Prostate gland (tissue), 2 donors: ENCODE data around the gene RCAN1. TPM values are rescaled to one million over a fixed set of nuclear protein-coding genes. Genes with fewer than 3 reads are reported as not detected.

Experiments
- DNase-seq: peaks from one replicate; pipeline ENCODE4 v3.0.0-alpha.2; 2019; ENCODE audit warnings: low spot score
- H3K27ac ChIP-seq, 2 donors: fragments of 200-600 bp; sonication (generic); 2 replicates each; pipeline ENCODE4 v1.5.1; 2017 to 2019
- H3K27me3 ChIP-seq: fragments of 200-600 bp; sonication (generic); replicated peaks from 2 replicates; pipeline ENCODE4 v1.5.1; 2019; ENCODE audit not compliant: insufficient read depth
- H3K36me3 ChIP-seq, 2 donors: fragments of 200-600 bp; sonication (generic); 1 replicate in 1 of 2; 2 replicates in 1 of 2; pipeline versions ENCODE4 v1.5.1 to v1.8.1; 2017 to 2019
- H3K4me1 ChIP-seq: fragments of 200-600 bp; sonication (generic); replicated peaks from 2 replicates; pipeline ENCODE4 v1.5.1; 2019
- H3K4me3 ChIP-seq, 2 donors: fragments of 200-600 bp; sonication (generic); 2 replicates each; pipeline ENCODE4 v1.5.1; 2017 to 2019
- H3K9me3 ChIP-seq: fragments of 200-600 bp; sonication (generic); 2 replicates; pipeline ENCODE4 v1.5.1; 2017
- POLR2A ChIP-seq: fragments of 450-650 bp; IDR thresholded peaks from one replicate; pipeline ENCODE4 v1.6.1; 2016; ENCODE audit warnings: antibody characterized with exemption, mild to moderate bottlenecking
- POLR2AphosphoS5 ChIP-seq: sonication (generic); formaldehyde crosslinking; IDR thresholded peaks from one replicate; pipeline ENCODE4 v1.6.1; 2017; ENCODE audit warnings: antibody characterized with exemption
- WGBS: methylation state at CpG from one replicate; pipeline ENCODE4 v1.1.5; 2018; 5-methylcytosine and 5-hydroxymethylcytosine counted together
- intact Hi-C: fragments of 100-400 bp; cut with DNase I; formaldehyde crosslinking; loops from one replicate; pipeline ENCODE4 v1.14.2; 2022
- total RNA-seq, 2 donors: library from RNA; depleted of rRNA; stranded (reverse); fragments of >200 nt; gene quantifications; one replicate each; pipeline ENCODE4 v1.1.0, GENCODE V29; 2016
- TF ChIP-seq, protein P1 (sequence below), 4 experiments: fragments of 200-600 bp in 2 of 4; fragments of 450-650 bp in 2 of 4; sonication (generic) in 2 of 4; IDR thresholded peaks; 1 replicate in 3 of 4; 2 replicates in 1 of 4; pipeline ENCODE4 v1.5.1; 2016 to 2019; ENCODE audit warnings: antibody characterized with exemption in 4 of 4, mild to moderate bottlenecking in 2 of 4, moderate library complexity in 2 of 4

Gene RCAN1
- total RNA-seq, 2 donors from 2014 or later: 12.0 to 14.1 TPM

DNA sequence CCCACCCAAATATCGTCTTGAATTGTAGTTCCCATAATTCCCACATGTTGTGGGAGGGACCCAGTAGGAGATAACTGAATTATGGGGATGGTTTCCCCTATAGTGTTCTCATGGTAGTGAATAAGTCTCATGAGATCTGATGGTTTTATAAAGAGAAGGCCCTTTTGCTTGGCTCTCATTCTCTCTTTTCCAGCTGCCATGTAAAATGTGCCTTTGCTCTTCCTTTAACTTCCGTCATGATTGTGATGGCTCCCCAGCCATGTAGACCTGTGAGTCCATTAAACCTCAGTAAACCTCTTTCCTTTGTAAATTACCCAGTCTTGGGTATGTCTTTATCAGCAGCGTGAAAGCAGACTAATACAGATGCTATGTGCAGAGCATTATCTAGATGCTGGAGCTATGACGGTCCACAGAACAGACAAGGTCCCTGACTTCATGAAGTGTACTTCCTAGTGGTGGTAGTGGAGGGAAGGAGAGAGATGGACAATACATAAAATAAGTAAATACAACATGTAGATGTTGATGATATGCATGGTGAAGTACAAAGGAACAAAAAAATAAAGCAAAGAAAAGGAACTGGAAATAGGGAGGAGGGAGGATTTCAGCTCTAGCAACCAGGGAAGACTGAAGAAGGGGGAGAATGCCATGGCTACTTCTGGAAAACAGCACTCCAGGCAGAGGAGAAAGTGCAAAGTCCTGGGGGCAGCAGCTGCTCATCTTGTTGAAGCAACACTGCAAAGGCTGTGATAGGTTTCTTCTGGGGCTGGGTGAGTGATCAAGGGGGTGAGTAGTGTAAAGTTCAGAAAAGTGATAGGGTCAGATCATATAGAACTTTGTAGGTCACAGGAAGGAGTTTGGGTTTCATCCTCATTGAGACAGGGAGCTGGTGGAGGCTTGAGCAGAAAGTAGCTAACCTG, 6.8 kb upstream of the RCAN1 start:
- Histone ChIP-seq H3K27ac (no peak overlapping the region), H3K9me3 (no peaks in the 10 kb centered on the region), H3K36me3 (no peaks in the 10 kb centered on the region), H3K4me1 (no peaks in the 10 kb centered on the region), H3K27me3 (no peaks in the 10 kb centered on the region), H3K4me3 (no peak overlapping the region)
- 91% methylated on average over 4 of the region's 4 CpGs for WGBS
- DNase-seq: no peak
- TF ChIP-seq POLR2A: no peak
- TF ChIP-seq, protein P1, sequence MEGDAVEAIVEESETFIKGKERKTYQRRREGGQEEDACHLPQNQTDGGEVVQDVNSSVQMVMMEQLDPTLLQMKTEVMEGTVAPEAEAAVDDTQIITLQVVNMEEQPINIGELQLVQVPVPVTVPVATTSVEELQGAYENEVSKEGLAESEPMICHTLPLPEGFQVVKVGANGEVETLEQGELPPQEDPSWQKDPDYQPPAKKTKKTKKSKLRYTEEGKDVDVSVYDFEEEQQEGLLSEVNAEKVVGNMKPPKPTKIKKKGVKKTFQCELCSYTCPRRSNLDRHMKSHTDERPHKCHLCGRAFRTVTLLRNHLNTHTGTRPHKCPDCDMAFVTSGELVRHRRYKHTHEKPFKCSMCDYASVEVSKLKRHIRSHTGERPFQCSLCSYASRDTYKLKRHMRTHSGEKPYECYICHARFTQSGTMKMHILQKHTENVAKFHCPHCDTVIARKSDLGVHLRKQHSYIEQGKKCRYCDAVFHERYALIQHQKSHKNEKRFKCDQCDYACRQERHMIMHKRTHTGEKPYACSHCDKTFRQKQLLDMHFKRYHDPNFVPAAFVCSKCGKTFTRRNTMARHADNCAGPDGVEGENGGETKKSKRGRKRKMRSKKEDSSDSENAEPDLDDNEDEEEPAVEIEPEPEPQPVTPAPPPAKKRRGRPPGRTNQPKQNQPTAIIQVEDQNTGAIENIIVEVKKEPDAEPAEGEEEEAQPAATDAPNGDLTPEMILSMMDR (IDR thresholded peaks at IDR 0.05): no peak
- no peak for TF ChIP-seq POLR2AphosphoS5
- intact Hi-C loops: no loop called here

DNA sequence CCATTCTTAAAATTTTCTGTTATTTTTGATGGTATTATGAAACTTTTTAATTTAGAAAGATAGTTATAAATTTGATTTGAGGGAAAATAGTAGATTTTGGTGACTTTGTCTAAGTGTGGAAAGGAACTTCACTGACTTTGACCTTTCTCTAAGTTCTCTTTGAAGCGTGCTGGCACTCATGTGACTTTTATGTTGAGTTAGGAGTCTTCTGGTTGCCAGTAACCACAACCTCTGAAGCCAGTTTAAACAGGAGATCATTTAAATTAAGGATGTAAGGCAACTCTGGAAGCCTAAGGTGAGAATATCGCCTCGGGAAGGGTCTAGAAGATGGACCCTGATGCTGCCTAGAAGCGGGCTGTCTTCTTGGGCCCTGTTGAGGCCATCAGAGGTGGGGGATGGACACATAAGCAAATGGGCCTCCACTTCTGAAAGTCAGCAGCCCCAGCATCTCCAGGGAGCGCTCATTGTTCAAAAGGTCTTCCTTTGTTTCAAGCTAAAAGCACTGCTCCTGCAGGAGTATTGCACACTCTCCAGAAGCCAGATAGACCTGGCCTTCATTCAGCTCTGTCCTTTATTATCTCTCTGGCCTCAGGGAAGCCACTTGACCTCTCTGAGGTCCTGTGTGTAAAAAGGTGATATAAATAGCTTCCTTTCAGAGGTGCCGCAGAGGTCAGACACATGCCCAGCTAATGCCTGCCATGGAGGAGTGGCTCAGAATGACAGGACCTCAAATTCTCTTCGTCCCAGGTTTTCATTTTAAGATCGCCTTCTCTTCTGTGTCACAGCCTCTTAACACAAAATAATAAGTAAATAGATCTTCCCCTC, 5.1 kb upstream of the RCAN1 start:
- no peak for DNase-seq
- Histone ChIP-seq H3K4me3 (no peak overlapping the region), H3K27me3 (no peaks in the 10 kb centered on the region), H3K9me3 (no peaks in the 10 kb centered on the region), H3K36me3 (no peaks in the 10 kb centered on the region), H3K27ac (no peak overlapping the region), H3K4me1 (no peaks in the 10 kb centered on the region)
- TF ChIP-seq POLR2AphosphoS5 (no peak), POLR2A (no peak)
- TF ChIP-seq, protein P1 (IDR thresholded peaks at IDR 0.05): no peak
- WGBS: 74% methylated on average over 8 of the region's 8 CpGs
- intact Hi-C loops: loop anchor here (10.0 kb wide), 1 partner anchor 705 kb away; the partner anchor contains the start of gene ATP5PO

DNA sequence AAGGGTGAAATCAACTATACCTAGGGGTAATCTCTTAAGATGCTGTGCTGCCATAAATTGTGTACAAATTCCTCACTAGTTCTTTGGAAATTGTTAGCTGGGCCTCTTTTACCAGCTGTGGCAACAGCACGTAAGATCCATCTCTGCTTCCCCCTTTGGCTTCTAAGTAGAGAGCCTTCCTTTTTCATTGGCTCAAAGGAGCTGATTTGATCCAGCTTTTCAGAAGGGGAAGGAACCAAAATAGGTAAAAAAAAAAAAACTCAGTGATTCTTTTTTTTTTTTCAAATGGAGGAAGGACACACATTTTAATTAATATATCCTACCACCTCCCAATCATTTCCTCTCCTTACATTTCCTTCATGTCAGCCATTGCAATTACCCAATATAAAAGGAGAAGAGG, 4.0 kb upstream of the RCAN1 start:
- Histone ChIP-seq H3K36me3 (no peaks in the 10 kb centered on the region), H3K27me3 (no peaks in the 10 kb centered on the region), H3K9me3 (no peaks in the 10 kb centered on the region), H3K4me1 (no peaks in the 10 kb centered on the region), H3K27ac (no peak overlapping the region), H3K4me3 (no peak overlapping the region)
- TF ChIP-seq, protein P1 (IDR thresholded peaks at IDR 0.05): no peak
- 75% methylated on average over 1 of the region's 1 CpG for WGBS
- DNase-seq: no peak
- intact Hi-C loops: loop anchor here (10.0 kb wide), 1 partner anchor 704 kb away; the partner anchor contains the start of gene ATP5PO

DNA sequence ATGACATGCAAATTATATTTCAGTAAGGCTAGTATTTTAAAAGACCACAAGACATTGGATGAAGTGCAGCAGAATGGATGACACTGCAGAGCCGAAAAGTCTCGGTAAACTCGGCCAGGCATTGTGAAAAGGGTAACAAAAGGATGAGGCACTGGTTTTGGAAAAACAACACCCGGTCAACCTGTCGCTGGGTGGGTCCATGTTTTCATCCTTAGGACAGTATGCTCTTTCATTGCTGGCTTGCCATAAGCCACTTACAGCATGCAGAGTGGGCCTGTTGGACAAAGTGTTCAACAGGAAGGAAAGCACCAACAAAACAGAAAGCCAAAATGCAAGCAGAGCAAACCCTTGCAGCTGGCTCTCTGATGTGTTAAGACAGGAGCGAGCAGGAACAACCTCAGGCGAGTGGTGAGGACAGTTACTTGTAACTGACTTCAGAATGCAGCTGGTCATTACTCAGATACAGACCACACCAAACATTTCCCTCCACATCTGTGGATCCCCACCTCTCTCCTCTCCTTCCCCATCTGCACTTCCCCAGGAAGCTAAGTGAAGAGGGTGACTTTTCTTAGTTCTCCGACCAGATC, 2.9 kb upstream of the RCAN1 start:
- WGBS: 76% methylated on average over 8 of the region's 8 CpGs

More for the DNA sequence above, 2.9 kb upstream of the RCAN1 start:
- Histone ChIP-seq H3K9me3 (no peaks in the 10 kb centered on the region), H3K27ac (no peak overlapping the region), H3K4me3 (no peak overlapping the region), H3K4me1 (peaks cover 2% of the 10 kb centered on the region), H3K27me3 (no peaks in the 10 kb centered on the region), H3K36me3 (no peaks in the 10 kb centered on the region)
- DNase-seq: no peak
- intact Hi-C loops: loop anchor here (10.0 kb wide), 1 partner anchor 703 kb away; the partner anchor contains the start of gene ATP5PO
- TF ChIP-seq, protein P1 (IDR thresholded peaks at IDR 0.05): no peak
- TF ChIP-seq POLR2AphosphoS5: no peak
- no peak for TF ChIP-seq POLR2A
